Measurements from ENCODE around the gene NACA. TPM values are rescaled to one million over a fixed set of nuclear protein-coding genes. Genes with fewer than 3 reads are reported as not detected.
A peak's percentile ranks its signal among the peaks of the same experiment; 100 is the strongest.

Gene NACA
- total and polyA plus RNA-seq, 2 of the 13 experiments (the other 11 are each of a cell fraction or from before 2014, with no cell fraction given), result 799 to 1,700 TPM

- TF ChIP-seq, protein P1, sequence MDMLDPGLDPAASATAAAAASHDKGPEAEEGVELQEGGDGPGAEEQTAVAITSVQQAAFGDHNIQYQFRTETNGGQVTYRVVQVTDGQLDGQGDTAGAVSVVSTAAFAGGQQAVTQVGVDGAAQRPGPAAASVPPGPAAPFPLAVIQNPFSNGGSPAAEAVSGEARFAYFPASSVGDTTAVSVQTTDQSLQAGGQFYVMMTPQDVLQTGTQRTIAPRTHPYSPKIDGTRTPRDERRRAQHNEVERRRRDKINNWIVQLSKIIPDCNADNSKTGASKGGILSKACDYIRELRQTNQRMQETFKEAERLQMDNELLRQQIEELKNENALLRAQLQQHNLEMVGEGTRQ (IDR thresholded peaks at IDR 0.05; ENCODE audit: low read depth, low read length), result 0 out of 2 replicates have a peak, but pooled peaks have one; percentile 12
- TF ChIP-seq, protein P1 (CRISPR knock-in tag; IDR thresholded peaks at IDR 0.05; ENCODE audit: borderline replicate concordance), result no peak
- TF ChIP-seq ATAD3A (CRISPR knock-in tag; IDR thresholded peaks at IDR 0.05) (no peak), NRL (CRISPR knock-in tag; IDR thresholded peaks at IDR 0.05; ENCODE audit: borderline replicate concordance) (peak; percentile 59; the same call in 1 of the 2 replicates), HMG20A (CRISPR knock-in tag; IDR thresholded peaks at IDR 0.05; ENCODE audit: borderline replicate concordance) (no peak; the same call in 1 of the 2 replicates), CEBPG (CRISPR knock-in tag; IDR thresholded peaks at IDR 0.05) (peak; percentile 43), SIX4 (CRISPR knock-in tag; IDR thresholded peaks at IDR 0.05) (no peak), ZNF780A (CRISPR knock-in tag; IDR thresholded peaks at IDR 0.05) (no peak), ZBTB10 (CRISPR knock-in tag; IDR thresholded peaks at IDR 0.05; ENCODE audit: borderline replicate concordance) (no peak; the same call in 1 of the 2 replicates), TFDP1 (CRISPR knock-in tag; IDR thresholded peaks at IDR 0.05; ENCODE audit: borderline replicate concordance) (peak; percentile 45; the same call in 1 of the 2 replicates), KDM6A (CRISPR knock-in tag; IDR thresholded peaks at IDR 0.05; ENCODE audit: low read depth) (no peak), ZBTB4 (CRISPR knock-in tag; IDR thresholded peaks at IDR 0.05; ENCODE audit: borderline replicate concordance) (peak; percentile 88; the same call in 1 of the 2 replicates)
- TF ChIP-seq, protein P2, sequence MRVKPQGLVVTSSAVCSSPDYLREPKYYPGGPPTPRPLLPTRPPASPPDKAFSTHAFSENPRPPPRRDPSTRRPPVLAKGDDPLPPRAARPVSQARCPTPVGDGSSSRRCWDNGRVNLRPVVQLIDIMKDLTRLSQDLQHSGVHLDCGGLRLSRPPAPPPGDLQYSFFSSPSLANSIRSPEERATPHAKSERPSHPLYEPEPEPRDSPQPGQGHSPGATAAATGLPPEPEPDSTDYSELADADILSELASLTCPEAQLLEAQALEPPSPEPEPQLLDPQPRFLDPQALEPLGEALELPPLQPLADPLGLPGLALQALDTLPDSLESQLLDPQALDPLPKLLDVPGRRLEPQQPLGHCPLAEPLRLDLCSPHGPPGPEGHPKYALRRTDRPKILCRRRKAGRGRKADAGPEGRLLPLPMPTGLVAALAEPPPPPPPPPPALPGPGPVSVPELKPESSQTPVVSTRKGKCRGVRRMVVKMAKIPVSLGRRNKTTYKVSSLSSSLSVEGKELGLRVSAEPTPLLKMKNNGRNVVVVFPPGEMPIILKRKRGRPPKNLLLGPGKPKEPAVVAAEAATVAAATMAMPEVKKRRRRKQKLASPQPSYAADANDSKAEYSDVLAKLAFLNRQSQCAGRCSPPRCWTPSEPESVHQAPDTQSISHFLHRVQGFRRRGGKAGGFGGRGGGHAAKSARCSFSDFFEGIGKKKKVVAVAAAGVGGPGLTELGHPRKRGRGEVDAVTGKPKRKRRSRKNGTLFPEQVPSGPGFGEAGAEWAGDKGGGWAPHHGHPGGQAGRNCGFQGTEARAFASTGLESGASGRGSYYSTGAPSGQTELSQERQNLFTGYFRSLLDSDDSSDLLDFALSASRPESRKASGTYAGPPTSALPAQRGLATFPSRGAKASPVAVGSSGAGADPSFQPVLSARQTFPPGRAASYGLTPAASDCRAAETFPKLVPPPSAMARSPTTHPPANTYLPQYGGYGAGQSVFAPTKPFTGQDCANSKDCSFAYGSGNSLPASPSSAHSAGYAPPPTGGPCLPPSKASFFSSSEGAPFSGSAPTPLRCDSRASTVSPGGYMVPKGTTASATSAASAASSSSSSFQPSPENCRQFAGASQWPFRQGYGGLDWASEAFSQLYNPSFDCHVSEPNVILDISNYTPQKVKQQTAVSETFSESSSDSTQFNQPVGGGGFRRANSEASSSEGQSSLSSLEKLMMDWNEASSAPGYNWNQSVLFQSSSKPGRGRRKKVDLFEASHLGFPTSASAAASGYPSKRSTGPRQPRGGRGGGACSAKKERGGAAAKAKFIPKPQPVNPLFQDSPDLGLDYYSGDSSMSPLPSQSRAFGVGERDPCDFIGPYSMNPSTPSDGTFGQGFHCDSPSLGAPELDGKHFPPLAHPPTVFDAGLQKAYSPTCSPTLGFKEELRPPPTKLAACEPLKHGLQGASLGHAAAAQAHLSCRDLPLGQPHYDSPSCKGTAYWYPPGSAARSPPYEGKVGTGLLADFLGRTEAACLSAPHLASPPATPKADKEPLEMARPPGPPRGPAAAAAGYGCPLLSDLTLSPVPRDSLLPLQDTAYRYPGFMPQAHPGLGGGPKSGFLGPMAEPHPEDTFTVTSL (CRISPR knock-in tag; IDR thresholded peaks at IDR 0.05; ENCODE audit: borderline replicate concordance), result no peak; the same call in 1 of the 2 replicates
Observed at GRCh38 chr12:56724972-56725722, at the start of gene NACA (continued).
